Endothelial cell of umbilical vein (primary cell): ENCODE data around the gene USP28. TPM values are rescaled to one million over a fixed set of nuclear protein-coding genes. Genes with fewer than 3 reads are reported as not detected.

Experiments
- BruUV-seq: library from RNA; stranded (reverse); fragments of 400-500 nt; replicated peaks from 2 replicates; lab custom pipeline; 2021; lab: Mats Ljungman, UMichigan
- CTCF ChIA-PET: fragments of 300-600, 350-600 bp; sonication (Branson Sonifier 250); formaldehyde crosslinking; loops from one replicate; lab custom pipeline; 2021; ENCODE audit warnings: antibody characterized with exemption, inconsistent platforms; lab: Charles Lee
- POLR2A ChIA-PET: fragments of 300-600, 350-600 bp; sonication (Branson Sonifier 250); formaldehyde crosslinking; loops from one replicate; lab custom pipeline; 2021; ENCODE audit warnings: antibody characterized with exemption, inconsistent platforms; lab: Charles Lee
- DNase-seq: peaks from one replicate; pipeline ENCODE4 v3.0.0-alpha.2; 2011; ENCODE audit warnings: low read depth, low spot score
- FAIRE-seq: peaks from 2 replicates; lab custom pipeline; 2011; peaks lifted over from hg19 to GRCh38; lab: Jason Lieb, UNC
- H2AFZ ChIP-seq: 2 replicates; pipeline ENCODE4 v1.6.0; 2012; ENCODE audit warnings: low read depth, low read length, control low read depth, inconsistent platforms
- H3K27ac ChIP-seq: 2 replicates; pipeline ENCODE4 v1.5.1; 2011; ENCODE audit warnings: low read depth, mild to moderate bottlenecking, control low read depth, low read length, moderate library complexity; ENCODE audit not compliant: insufficient read depth
- H3K27me3 ChIP-seq, 2 experiments: 2 replicates each; pipeline versions ENCODE4 v1.6.0 to v1.6.1; 2011; ENCODE audit warnings: low read length in 2 of 2, mixed read lengths in 1 of 2; ENCODE audit not compliant: control insufficient read depth in 2 of 2, insufficient read depth in 2 of 2
- H3K36me3 ChIP-seq, 2 experiments: 2 replicates in 1 of 2; 3 replicates in 1 of 2; pipeline ENCODE4 v1.5.1; 2011; ENCODE audit warnings: low read length in 2 of 2, mild to moderate bottlenecking in 1 of 2, moderate library complexity in 1 of 2; ENCODE audit not compliant: control insufficient read depth in 2 of 2, insufficient read depth in 2 of 2; ENCODE audit errors: extremely low read depth in 1 of 2
- H3K4me1 ChIP-seq: 3 replicates; pipeline ENCODE4 v1.5.1; 2011; ENCODE audit warnings: mild to moderate bottlenecking, low read length; ENCODE audit not compliant: control insufficient read depth, insufficient read depth; ENCODE audit errors: extremely low read depth
- H3K4me2 ChIP-seq: 2 replicates; pipeline ENCODE4 v1.6.1; 2011; ENCODE audit warnings: low read length, control low read depth, mixed read lengths; ENCODE audit not compliant: insufficient read depth
- H3K4me3 ChIP-seq, 3 experiments: fragments of 200-600 bp in 1 of 3; sonication (generic), shearing (Covaris generic) in 1 of 3; replicated peaks in 1 of 3; 2 replicates each; pipeline ENCODE4 v1.5.1; 2011 to 2016; ENCODE audit warnings: control low read depth in 3 of 3, low read length in 3 of 3, mild to moderate bottlenecking in 2 of 3, inconsistent platforms in 1 of 3, low read depth in 1 of 3, moderate library complexity in 1 of 3; ENCODE audit not compliant: insufficient read depth in 1 of 3
- H3K79me2 ChIP-seq: 2 replicates; pipeline ENCODE4 v1.6.0; 2012; ENCODE audit warnings: low read length, inconsistent platforms; ENCODE audit not compliant: control insufficient read depth, insufficient read depth
- H3K9ac ChIP-seq: replicated peaks from 2 replicates; pipeline ENCODE3; 2011; ENCODE audit warnings: low read length, control low read depth; ENCODE audit not compliant: insufficient read depth; ENCODE audit errors: extremely low read depth
- H3K9me1 ChIP-seq: replicated peaks from 3 replicates; pipeline ENCODE4 v1.6.0; 2011; ENCODE audit warnings: mild to moderate bottlenecking, low read length; ENCODE audit not compliant: control insufficient read depth, insufficient read depth; ENCODE audit errors: extremely low read depth
- H3K9me3 ChIP-seq: replicated peaks from 2 replicates; pipeline ENCODE4 v1.5.1; 2012; ENCODE audit warnings: low read length, inconsistent platforms; ENCODE audit not compliant: control insufficient read depth, insufficient read depth
- H4K20me1 ChIP-seq: replicated peaks from 2 replicates; pipeline ENCODE3; 2011; ENCODE audit warnings: mild to moderate bottlenecking, low read length; ENCODE audit not compliant: control insufficient read depth, insufficient read depth; ENCODE audit errors: extremely low read depth
- CTCF ChIP-seq, 2 donors: IDR thresholded peaks; 1 replicate in 1 of 2; 2 replicates in 1 of 2; pipeline ENCODE4 v1.5.1; 2011; ENCODE audit warnings: low read length in 2 of 2, mild to moderate bottlenecking in 2 of 2, moderate library complexity in 2 of 2, control low read depth in 1 of 2, inconsistent platforms in 1 of 2, low read depth in 1 of 2; ENCODE audit not compliant: insufficient read depth in 1 of 2; ENCODE audit errors: extremely low read depth in 1 of 2
- EZH2 ChIP-seq: IDR thresholded peaks from 2 replicates; pipeline ENCODE4 v1.6.1; 2012; ENCODE audit warnings: borderline replicate concordance, low read depth, mild to moderate bottlenecking, moderate library complexity, low read length, inconsistent platforms; ENCODE audit not compliant: severe bottlenecking
- FOS ChIP-seq: IDR thresholded peaks from 2 replicates; pipeline ENCODE4 v1.6.1; 2011; ENCODE audit warnings: mild to moderate bottlenecking, low read length, moderate library complexity, borderline replicate concordance; ENCODE audit not compliant: insufficient read depth
- GATA2 ChIP-seq: IDR thresholded peaks from 2 replicates; pipeline ENCODE4 v1.7.0; 2011; ENCODE audit warnings: low read depth, mild to moderate bottlenecking, moderate library complexity, mixed read lengths, low read length; ENCODE audit not compliant: insufficient read length, insufficient read depth
- JUN ChIP-seq: IDR thresholded peaks from 2 replicates; pipeline ENCODE4 v1.6.1; 2011; ENCODE audit warnings: borderline replicate concordance, low read depth; ENCODE audit not compliant: insufficient read length, insufficient read depth
- MYC ChIP-seq: IDR thresholded peaks from one replicate; pipeline ENCODE4 v1.6.1; 2011; ENCODE audit warnings: mild to moderate bottlenecking, low read depth, low read length
- POLR2A ChIP-seq: IDR thresholded peaks from 2 replicates; pipeline ENCODE4 v1.6.1; 2012; ENCODE audit warnings: low read depth, mild to moderate bottlenecking, control low read depth, low read length
- POLR2AphosphoS5 ChIP-seq: IDR thresholded peaks from 2 replicates; pipeline ENCODE4 v1.6.1; 2012; ENCODE audit warnings: low read depth, mild to moderate bottlenecking, control low read depth, low read length, moderate library complexity; ENCODE audit not compliant: insufficient read depth
- dilution Hi-C: fragments of 300-500 bp; cut with MboI; formaldehyde crosslinking; loops from one replicate; pipeline ENCODE4 v1.15.0; 2019; ENCODE audit warnings: low sequenced_read_pairs; ENCODE audit not compliant: extremely low pct_ligation_motif_present
- intact Hi-C: fragments of 100-400 bp; cut with micrococcal nuclease; formaldehyde crosslinking; loops from one replicate; pipeline ENCODE4 v1.10.0; 2022
- polyA plus RNA-seq, 4 experiments: library from polyadenylated mRNA; depleted of rRNA in 3 of 4; stranded (reverse) in 3 of 4; unstranded in 1 of 4; fragments of >200 nt; gene quantifications; 2 replicates each; pipeline versions ENCODE4 v1.2.1 to v1.2.3, GENCODE V29; 2011 to 2012; ENCODE audit warnings: missing spikeins in 1 of 4
- total RNA-seq: library from RNA; stranded (reverse); gene quantifications from 2 replicates; pipeline ENCODE4 v1.2.3, GENCODE V29; 2021
- TF ChIP-seq, protein P1 (sequence below): IDR thresholded peaks from 2 replicates; pipeline ENCODE4 v1.6.1; 2011; ENCODE audit not compliant: insufficient read depth, insufficient read length

Gene USP28
- total and polyA plus RNA-seq, 2 donors (not counting 3 experiments of a cell fraction or from before 2014, with no cell fraction given): 19.2 to 29.6 TPM

- H3K27me3 ChIP-seq: no peaks in the 10 kb centered on the region
- dilution Hi-C loops (no loop called here), intact Hi-C loops (no loop called here)
- DNase-seq (no peak), FAIRE-seq (no peak)
- no peak overlapping the region for H2AFZ ChIP-seq
- H3K9me3 ChIP-seq: no peaks in the 10 kb centered on the region
- no peak for TF ChIP-seq EZH2
- ChIA-PET CTCF (interaction anchor here (0.9 kb wide), 1 partner anchor 8 kb away, joined by 3 read pairs; no protein-coding TSS in a partner anchor), POLR2A (no interaction called here)
- no peak overlapping the region for H3K4me3 ChIP-seq
- H3K36me3 ChIP-seq: no peaks in the 10 kb centered on the region
- H3K9me1 ChIP-seq: no peaks in the 10 kb centered on the region
- H3K79me2 ChIP-seq: peaks cover 11% of the 10 kb centered on the region
- no peaks in the 10 kb centered on the region for H4K20me1 ChIP-seq
- no peak overlapping the region for H3K27ac ChIP-seq
- H3K4me2 ChIP-seq: no peak overlapping the region
- no TSS peak for BruUV-seq
- H3K4me1 ChIP-seq: peaks cover 3% of the 10 kb centered on the region
- no peak overlapping the region for H3K9ac ChIP-seq
Observed at GRCh38 chr11:113864410-113864809, 11.0 kb downstream of the USP28 start.

- POLR2A ChIA-PET: no interaction called here
- Histone ChIP-seq H3K27me3 (no peaks in the 10 kb centered on the region), H3K79me2 (peaks cover 11% of the 10 kb centered on the region), H3K9me3 (no peaks in the 10 kb centered on the region), H3K9me1 (no peaks in the 10 kb centered on the region), H3K9ac (no peak overlapping the region), H3K4me2 (no peak overlapping the region), H3K4me3 (no peak overlapping the region), H3K27ac (no peak overlapping the region), H4K20me1 (no peaks in the 10 kb centered on the region), H3K4me1 (peaks cover 3% of the 10 kb centered on the region), H3K36me3 (no peaks in the 10 kb centered on the region), H2AFZ (no peak overlapping the region)
- intact Hi-C loops: no loop called here
- DNase-seq (no peak), FAIRE-seq (no peak)
- no TSS peak for BruUV-seq
- dilution Hi-C loops: no loop called here
- no peak for TF ChIP-seq FOS
- TF ChIP-seq EZH2: no peak
- TF ChIP-seq POLR2AphosphoS5: no peak
- TF ChIP-seq, protein P1, sequence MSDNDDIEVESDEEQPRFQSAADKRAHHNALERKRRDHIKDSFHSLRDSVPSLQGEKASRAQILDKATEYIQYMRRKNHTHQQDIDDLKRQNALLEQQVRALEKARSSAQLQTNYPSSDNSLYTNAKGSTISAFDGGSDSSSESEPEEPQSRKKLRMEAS: no peak
- TF ChIP-seq CTCF (IDR thresholded peaks at IDR 0.05; ENCODE audit: extremely low read depth in 1 of 2, insufficient read depth in 1 of 2, low read depth in 1 of 2, low read length in 2 of 2): no peak
- no peak for TF ChIP-seq POLR2A
- no peak for TF ChIP-seq MYC
- no peak for TF ChIP-seq JUN
- no peak for TF ChIP-seq GATA2
- CTCF ChIA-PET: interaction anchor here (0.9 to 1.3 kb wide), 2 partner anchors 11 to 89 kb away, joined by 3 read pairs; partner anchors contain the start of gene ZW10
Observed at GRCh38 chr11:113862435-113862834, 12.9 kb downstream of the USP28 start.
